Breast epithelium (tissue), 4 donors: ENCODE results near the gene RETSAT. TPM values are rescaled to one million over a fixed set of nuclear protein-coding genes. Genes with fewer than 3 reads are reported as not detected.
A peak's percentile ranks its signal among the peaks of the same experiment; 100 is the strongest.

Source experiments
- DNase-seq, 2 donors: peaks; one replicate each; pipeline ENCODE4 v3.0.0-alpha.2; 2019; ENCODE audit warnings: low spot score in 2 of 2
- H3K27ac ChIP-seq, 2 donors: fragments of 200-600 bp; sonication (generic) in 1 of 2; one replicate each; pipeline ENCODE4 v1.5.1; 2016 to 2019; ENCODE audit warnings: mild to moderate bottlenecking in 1 of 2
- H3K27me3 ChIP-seq, 2 donors: fragments of 200-600 bp; sonication (generic) in 1 of 2; one replicate each; pipeline versions ENCODE4 v1.5.1 to v1.6.0; 2017 to 2019; ENCODE audit warnings: control low read depth in 1 of 2, mild to moderate bottlenecking in 1 of 2
- H3K36me3 ChIP-seq: fragments of 200-600 bp; one replicate; pipeline ENCODE4 v1.5.1; 2019
- H3K4me1 ChIP-seq, 2 donors: fragments of 200-600 bp; sonication (generic); one replicate each; pipeline ENCODE4 v1.5.1; 2016 to 2019; ENCODE audit warnings: control low read depth in 1 of 2
- H3K4me3 ChIP-seq, 3 donors: fragments of 200-600 bp; sonication (generic); 1 replicate in 2 of 3; 2 replicates in 1 of 3; pipeline ENCODE4 v1.5.1; 2016 to 2019; ENCODE audit warnings: mild to moderate bottlenecking in 3 of 3, moderate library complexity in 2 of 3
- H3K9me3 ChIP-seq, 2 donors: fragments of 200-600 bp; sonication (generic) in 1 of 2; one replicate each; pipeline ENCODE4 v1.5.1; 2016 to 2019; ENCODE audit warnings: control low read depth in 1 of 2
- CTCF ChIP-seq, 3 donors: fragments of 450-650 bp; IDR thresholded peaks; one replicate each; pipeline ENCODE4 v1.5.1; 2016 to 2017; ENCODE audit warnings: antibody characterized with exemption in 3 of 3, mild to moderate bottlenecking in 3 of 3, moderate library complexity in 3 of 3
- POLR2A ChIP-seq: fragments of 450-650 bp; IDR thresholded peaks from one replicate; pipeline ENCODE4 v1.6.1; 2016; ENCODE audit warnings: antibody characterized with exemption, mild to moderate bottlenecking, moderate library complexity
- POLR2AphosphoS5 ChIP-seq, 3 donors: sonication (generic); formaldehyde crosslinking; IDR thresholded peaks; one replicate each; pipeline ENCODE4 v1.6.1; 2017; ENCODE audit warnings: antibody characterized with exemption in 3 of 3
- intact Hi-C: fragments of 100-400 bp; cut with DNase I; formaldehyde crosslinking; loops from one replicate; pipeline ENCODE4 v1.15.1; 2023; ENCODE audit warnings: low total_unique reads
- total RNA-seq, 3 donors: library from RNA; depleted of rRNA; stranded (reverse); fragments of >200 nt; gene quantifications; one replicate each; pipeline ENCODE4 v1.1.0, GENCODE V29; 2016

Gene RETSAT
- total RNA-seq, 3 donors from 2014 or later: 96.4 to 534 (median 101) TPM

GRCh38 chr2:85308201-85308600, 46.1 kb downstream of the RETSAT start:
- Histone ChIP-seq H3K9me3 (no peaks in the 10 kb centered on the region), H3K4me3 (no peak overlapping the region), H3K27me3 (no peaks in the 10 kb centered on the region), H3K27ac (no peak overlapping the region), H3K36me3 (peaks cover 10% of the 10 kb centered on the region), H3K4me1 (no peaks in the 10 kb centered on the region)
- intact Hi-C loops: no loop called here
- no peak for DNase-seq
- no peak for TF ChIP-seq CTCF (IDR thresholded peaks at IDR 0.05)
- TF ChIP-seq POLR2A: no peak
- no peak for TF ChIP-seq POLR2AphosphoS5 (IDR thresholded peaks at IDR 0.05)

GRCh38 chr2:85307527-85307897, 46.8 kb downstream of the RETSAT start:
- no peak for DNase-seq
- TF ChIP-seq CTCF (IDR thresholded peaks at IDR 0.05) (no peak), POLR2AphosphoS5 (IDR thresholded peaks at IDR 0.05) (no peak), POLR2A (no peak)
- peak overlapping the region in 1 of 2 donors; percentile 12 for H3K27ac ChIP-seq
- H3K9me3 ChIP-seq: no peaks in the 10 kb centered on the region
- H3K4me1 ChIP-seq: no peaks in the 10 kb centered on the region
- H3K27me3 ChIP-seq: no peaks in the 10 kb centered on the region
- intact Hi-C loops: no loop called here
- H3K4me3 ChIP-seq: no peak overlapping the region
- H3K36me3 ChIP-seq: peaks cover 10% of the 10 kb centered on the region

- no peak for TF ChIP-seq POLR2A
- TF ChIP-seq POLR2AphosphoS5 (IDR thresholded peaks at IDR 0.05): no peak
- no peak for TF ChIP-seq CTCF (IDR thresholded peaks at IDR 0.05)
- Histone ChIP-seq H3K4me3 (no peak overlapping the region), H3K4me1 (no peaks in the 10 kb centered on the region), H3K36me3 (peaks cover 10% of the 10 kb centered on the region), H3K9me3 (no peaks in the 10 kb centered on the region), H3K27me3 (no peaks in the 10 kb centered on the region), H3K27ac (no peak overlapping the region)
- intact Hi-C loops: no loop called here
- DNase-seq: no peak
Observed at GRCh38 chr2:85303780-85304531, 50.4 kb downstream of the RETSAT start.

- H3K4me1 ChIP-seq: no peaks in the 10 kb centered on the region
- H3K36me3 ChIP-seq: peaks cover 10% of the 10 kb centered on the region
- no peaks in the 10 kb centered on the region for H3K27me3 ChIP-seq
- TF ChIP-seq POLR2AphosphoS5 (IDR thresholded peaks at IDR 0.05): no peak
- no peak for TF ChIP-seq POLR2A
- TF ChIP-seq CTCF (IDR thresholded peaks at IDR 0.05): no peak
- intact Hi-C loops: no loop called here
- DNase-seq: no peak
- no peak overlapping the region for H3K27ac ChIP-seq
- no peak overlapping the region for H3K4me3 ChIP-seq
- no peaks in the 10 kb centered on the region for H3K9me3 ChIP-seq
Observed at GRCh38 chr2:85302121-85302520, 52.2 kb downstream of the RETSAT start.

Other genes starting within 250 kb of the RETSAT start
- gene TCF7L1, start 221.1 kb downstream of the RETSAT start, total RNA-seq: 1 to 10 TPM; 3.4 to 6.9 (median 5.9) TPM
- 100 to 1,000 TPM; 111 to 161 (median 117) TPM for gene TGOLN2, start 26.5 kb downstream of the RETSAT start, total RNA-seq
- gene ELMOD3, start 241 bp upstream of the RETSAT start, total RNA-seq: 100 to 1,000 TPM in 1 of 3 donors, 10 to 100 TPM in 2; 42.9 to 149 (median 47.0) TPM
- gene CAPG, start 55.8 kb upstream of the RETSAT start, total RNA-seq: 100 to 1,000 TPM; 102 to 254 (median 109) TPM
- not detected for gene SH2D6, start 64.2 kb upstream of the RETSAT start, total RNA-seq
- gene MAT2A, start 184.6 kb upstream of the RETSAT start, total RNA-seq: 100 to 1,000 TPM; 180 to 263 (median 236) TPM
- 10 to 100 TPM; 26.7 to 35.1 (median 31.8) TPM for gene GGCX, start 207.0 kb upstream of the RETSAT start, total RNA-seq
- gene VAMP8, start 223.1 kb upstream of the RETSAT start, total RNA-seq: 100 to 1,000 TPM in 1 of 3 donors, 10 to 100 TPM in 2; 23.2 to 127 (median 55.7) TPM
- gene VAMP5, start 229.9 kb upstream of the RETSAT start, total RNA-seq: 10 to 100 TPM; 33.8 to 92.0 (median 50.8) TPM
- gene RNF181, start 241.2 kb upstream of the RETSAT start, total RNA-seq: 100 to 1,000 TPM; 131 to 243 (median 161) TPM
- 10 to 100 TPM; 20.8 to 40.0 (median 22.6) TPM for gene TMEM150A, start 248.2 kb upstream of the RETSAT start, total RNA-seq